Ovary (tissue), 9 donors: Measurements from ENCODE around the gene DHRS3. TPM values are rescaled to one million over a fixed set of nuclear protein-coding genes. Genes with fewer than 3 reads are reported as not detected.

Source experiments
- DNase-seq, 5 donors: peaks; one replicate each; pipeline ENCODE4 v3.0.0-alpha.2; 2019 to 2020
- H3K27ac ChIP-seq, 2 donors: fragments of 200-600 bp; one replicate each; pipeline versions ENCODE4 v1.5.1 to v1.8.0; 2019 to 2022
- H3K27me3 ChIP-seq: fragments of 200-600 bp; one replicate; pipeline ENCODE4 v1.8.0; 2022
- H3K36me3 ChIP-seq: fragments of 200-600 bp; sonication (generic); one replicate; pipeline ENCODE4 v1.5.1; 2019
- H3K4me1 ChIP-seq: one replicate; pipeline ENCODE4 v1.8.1; 2013; ENCODE audit warnings: mild to moderate bottlenecking, moderate library complexity; ENCODE audit not compliant: insufficient read depth
- H3K4me3 ChIP-seq: fragments of 200-600 bp; sonication (generic); one replicate; pipeline ENCODE4 v1.5.1; 2017
- H3K9me3 ChIP-seq, 2 donors: fragments of 200-600 bp in 1 of 2; sonication (generic) in 1 of 2; one replicate each; pipeline versions ENCODE4 v1.5.1 to v1.8.1; 2013 to 2019; ENCODE audit warnings: mild to moderate bottlenecking in 1 of 2, moderate library complexity in 1 of 2
- EP300 ChIP-seq: sonication (generic); formaldehyde crosslinking; IDR thresholded peaks from one replicate; pipeline ENCODE4 v1.6.1; 2017; ENCODE audit warnings: antibody characterized with exemption
- POLR2A ChIP-seq: fragments of 450-650 bp; IDR thresholded peaks from one replicate; pipeline ENCODE4 v1.6.1; 2017; ENCODE audit warnings: antibody characterized with exemption, mild to moderate bottlenecking, moderate library complexity
- WGBS, 3 donors: extraction: QIAGEN DNeasy Blood & Tissue Kit in 1 of 3; methylation state at CpG; one replicate each; pipeline versions ENCODE4 v1.1.5 to v1.1.7; 2013 to 2017; 5-methylcytosine and 5-hydroxymethylcytosine counted together
- intact Hi-C, 4 donors: fragments of 100-400 bp; cut with DNase I; formaldehyde crosslinking; loops; one replicate each; pipeline versions ENCODE4 v1.11.0 to v1.15.1; 2022 to 2023
- polyA plus RNA-seq, 2 donors: library from polyadenylated mRNA; stranded (reverse); fragments of 200-250 nt in 1 of 2; fragments of 350-450 nt in 1 of 2; fragmentation: Illumina TruSeq in 1 of 2; extraction: RNeasy Lipid Tissue Mini Kit (QIAGEN cat#74804) in 1 of 2; gene quantifications; one replicate each; pipeline ENCODE4 v1.2.3, GENCODE V29; 2013 to 2014
- total RNA-seq, 7 donors: library from RNA; depleted of rRNA in 2 of 7; stranded (reverse); fragments of >200 nt in 2 of 7; fragmentation: NEBNext Ultra II Directional in 3 of 7; extraction: Animal tissue kit (Norgen Biotek cat#: 25700) in 3 of 7; gene quantifications; one replicate each; pipeline versions ENCODE4 v1.1.0 to v1.2.4, GENCODE V29; 2016 to 2023
- TF ChIP-seq, protein P1 (sequence below), 3 donors: fragments of 450-650 bp in 2 of 3; fragments of 200-600 bp in 1 of 3; IDR thresholded peaks; one replicate each; pipeline versions ENCODE4 v1.5.1 to v1.8.0; 2016 to 2022; ENCODE audit warnings: antibody characterized with exemption in 3 of 3, mild to moderate bottlenecking in 1 of 3
- donor health status: DM: no; HTN: no; CAD: no; lungs with moderate emphysema.
- donor health status: DM: no; HTN: no; CAD: no.
- donor health status: Bipolar disorder and iron deficiency.
- donor health status: DM: yes; HTN: yes; CAD: no.
- donor health status: DM: no; HTN: no; CAD: no.
- donor health status: DM: yes; HTN: yes; CAD: no.

Gene DHRS3
- total and polyA plus RNA-seq, 9 donors = 25.8 to 92.3 (median 48.3) TPM

DNA sequence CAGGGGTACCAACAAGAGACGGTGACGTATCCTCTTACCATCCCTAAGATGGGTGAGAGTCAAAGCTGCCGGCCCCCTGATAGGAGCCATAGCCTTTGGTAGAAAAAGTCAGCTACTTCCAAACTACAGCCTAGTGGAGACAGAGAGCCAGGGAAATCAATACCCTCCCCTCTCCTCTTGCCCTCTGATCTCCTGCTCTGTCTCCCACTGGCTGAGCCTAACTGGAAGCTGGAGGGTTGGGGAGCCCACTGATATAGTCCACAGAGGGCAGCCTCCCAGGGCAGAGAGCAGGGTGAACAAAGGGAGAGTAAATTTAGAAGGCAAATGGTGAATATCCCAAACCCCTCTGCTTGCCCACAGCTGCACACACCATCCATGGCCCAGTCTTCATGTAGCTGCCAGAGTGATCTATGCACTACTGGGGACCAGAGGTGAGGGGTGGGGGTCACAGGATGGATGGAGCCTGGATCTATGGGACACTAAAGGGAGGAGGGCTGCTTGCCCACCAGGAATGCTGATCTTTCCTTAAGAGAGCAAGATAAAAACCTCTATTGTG, 80.0 kb downstream of the DHRS3 start:
- TF ChIP-seq, protein P1, sequence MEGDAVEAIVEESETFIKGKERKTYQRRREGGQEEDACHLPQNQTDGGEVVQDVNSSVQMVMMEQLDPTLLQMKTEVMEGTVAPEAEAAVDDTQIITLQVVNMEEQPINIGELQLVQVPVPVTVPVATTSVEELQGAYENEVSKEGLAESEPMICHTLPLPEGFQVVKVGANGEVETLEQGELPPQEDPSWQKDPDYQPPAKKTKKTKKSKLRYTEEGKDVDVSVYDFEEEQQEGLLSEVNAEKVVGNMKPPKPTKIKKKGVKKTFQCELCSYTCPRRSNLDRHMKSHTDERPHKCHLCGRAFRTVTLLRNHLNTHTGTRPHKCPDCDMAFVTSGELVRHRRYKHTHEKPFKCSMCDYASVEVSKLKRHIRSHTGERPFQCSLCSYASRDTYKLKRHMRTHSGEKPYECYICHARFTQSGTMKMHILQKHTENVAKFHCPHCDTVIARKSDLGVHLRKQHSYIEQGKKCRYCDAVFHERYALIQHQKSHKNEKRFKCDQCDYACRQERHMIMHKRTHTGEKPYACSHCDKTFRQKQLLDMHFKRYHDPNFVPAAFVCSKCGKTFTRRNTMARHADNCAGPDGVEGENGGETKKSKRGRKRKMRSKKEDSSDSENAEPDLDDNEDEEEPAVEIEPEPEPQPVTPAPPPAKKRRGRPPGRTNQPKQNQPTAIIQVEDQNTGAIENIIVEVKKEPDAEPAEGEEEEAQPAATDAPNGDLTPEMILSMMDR (IDR thresholded peaks at IDR 0.05) = no peak
- TF ChIP-seq EP300 (no peak), POLR2A (no peak)
- Histone ChIP-seq H3K27ac (no peak overlapping the region), H3K27me3 (no peaks in the 10 kb centered on the region), H3K4me3 (no peak overlapping the region), H3K36me3 (no peaks in the 10 kb centered on the region), H3K4me1 (peaks cover 19% of the 10 kb centered on the region), H3K9me3 (no peaks in the 10 kb centered on the region)
- no peak for DNase-seq
- 94 to 95% (median 94%) methylated on average over 3 of the region's 3 CpGs for WGBS, 3 donors
- intact Hi-C loops = no loop called here

DNA sequence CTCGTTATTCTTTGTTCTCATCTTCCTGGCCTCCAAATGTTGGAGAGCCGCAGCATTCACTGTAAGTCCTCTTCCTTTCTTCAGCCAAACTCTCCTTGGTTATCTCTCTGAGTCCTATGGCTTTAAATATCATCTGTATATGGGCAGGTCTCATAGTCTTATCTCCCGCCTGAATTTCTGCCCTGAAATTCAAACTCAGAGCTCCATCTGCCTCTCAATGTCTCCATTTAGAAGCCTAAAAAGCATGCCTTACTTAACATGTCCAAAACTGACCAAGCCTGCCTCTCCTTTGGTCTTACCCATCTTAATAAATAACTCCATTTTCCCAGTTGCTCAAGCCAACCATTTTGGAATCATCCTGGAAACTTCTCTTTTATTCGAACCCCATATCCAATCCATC, 80.7 kb downstream of the DHRS3 start:
- Histone ChIP-seq H3K36me3 (no peaks in the 10 kb centered on the region), H3K4me1 (peaks cover 19% of the 10 kb centered on the region), H3K27ac (no peak overlapping the region), H3K9me3 (no peaks in the 10 kb centered on the region), H3K4me3 (no peak overlapping the region), H3K27me3 (no peaks in the 10 kb centered on the region)
- 93 to 96% (median 94%) methylated on average over 4 of the region's 4 CpGs for WGBS, 3 donors
- DNase-seq = no peak
- intact Hi-C loops = no loop called here
- TF ChIP-seq POLR2A = no peak
- TF ChIP-seq EP300 = no peak
- TF ChIP-seq, protein P1 (IDR thresholded peaks at IDR 0.05) = no peak

DNA sequence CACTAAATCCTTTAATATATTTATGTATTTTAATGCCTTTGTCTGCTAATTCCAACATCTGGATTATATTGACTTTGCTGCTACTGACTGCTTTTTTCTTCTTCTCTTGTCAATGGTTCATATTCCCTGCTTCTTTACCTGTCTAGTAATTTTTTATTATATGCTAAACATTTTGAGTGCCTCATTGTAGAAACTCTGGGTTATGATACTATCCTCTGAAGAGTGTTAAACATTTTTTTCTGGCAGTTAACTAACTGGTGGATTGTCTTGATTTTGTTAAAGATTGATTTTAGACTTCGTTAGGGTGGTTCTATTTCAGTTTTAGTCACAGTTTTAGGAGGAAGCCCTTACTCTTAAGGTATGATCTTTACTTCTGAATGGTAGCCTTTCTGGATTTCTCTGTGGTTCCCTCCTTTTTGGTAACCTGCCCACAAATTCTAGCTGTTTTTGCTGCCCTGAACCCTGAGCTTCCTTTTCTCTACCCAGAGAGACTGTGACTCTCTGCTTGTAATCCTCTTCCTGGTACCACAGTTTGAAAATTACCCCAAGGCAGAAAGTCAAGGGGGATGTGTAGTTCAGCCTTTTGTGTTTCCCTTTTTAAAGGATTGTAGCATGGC, 81.9 kb downstream of the DHRS3 start:
- peaks cover 14% of the 10 kb centered on the region for H3K4me1 ChIP-seq
- H3K4me3 ChIP-seq = no peak overlapping the region
- no peaks in the 10 kb centered on the region for H3K27me3 ChIP-seq
- WGBS, 3 donors = 91 to 94% (median 93%) methylated on average over 1 of the region's 1 CpG
- H3K27ac ChIP-seq = no peak overlapping the region
- H3K36me3 ChIP-seq = no peaks in the 10 kb centered on the region
- TF ChIP-seq EP300 (no peak), POLR2A (no peak)
- TF ChIP-seq, protein P1 (IDR thresholded peaks at IDR 0.05) = no peak
- intact Hi-C loops = no loop called here
- no peak for DNase-seq
- no peaks in the 10 kb centered on the region for H3K9me3 ChIP-seq

DNA sequence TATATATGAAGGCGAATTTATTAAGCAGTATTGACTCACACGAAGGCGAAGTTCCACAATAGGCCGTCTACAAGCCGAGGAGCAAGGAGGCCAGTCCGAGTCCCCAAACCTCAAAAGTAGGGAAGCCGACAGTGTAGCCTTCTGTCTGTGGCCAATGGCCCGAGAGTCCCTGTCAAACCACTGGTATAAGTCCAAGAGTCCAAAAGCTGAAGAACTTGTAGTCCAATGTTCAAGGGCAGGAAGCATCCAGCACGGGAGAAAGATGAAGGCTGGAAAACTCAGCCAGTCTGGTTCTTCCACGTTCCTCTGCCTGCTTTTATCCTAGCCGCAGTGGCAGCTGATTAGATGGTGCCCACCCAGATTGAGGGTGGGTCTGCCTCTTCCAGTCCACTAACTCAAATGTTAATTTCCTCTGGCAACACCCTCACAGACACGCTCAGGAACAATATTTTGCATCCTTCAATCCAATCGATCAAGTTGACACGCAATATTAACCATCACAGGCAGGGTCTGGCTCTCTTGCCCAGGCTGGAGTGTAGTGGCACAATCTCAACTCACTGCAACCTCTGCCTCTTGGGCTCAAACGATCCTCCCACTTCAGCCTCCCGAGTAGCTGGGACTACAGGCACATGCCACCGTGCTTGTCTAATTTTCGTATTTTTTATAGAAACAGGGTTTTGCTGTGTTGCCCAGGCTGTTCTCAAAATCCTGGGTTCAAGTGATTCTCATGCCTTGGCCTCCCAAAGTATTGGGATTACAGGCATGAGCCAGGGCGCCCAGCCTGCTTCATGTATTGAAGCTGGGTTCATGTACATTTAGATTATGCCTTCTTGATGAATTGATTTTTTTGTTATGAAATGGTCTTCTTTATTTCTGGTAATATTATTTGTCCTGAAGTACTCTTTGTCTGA, 85.3 kb downstream of the DHRS3 start:
- no peaks in the 10 kb centered on the region for H3K36me3 ChIP-seq
- TF ChIP-seq, protein P1 (IDR thresholded peaks at IDR 0.05) = no peak
- TF ChIP-seq POLR2A = no peak
- no peak for TF ChIP-seq EP300
- no peak overlapping the region for H3K27ac ChIP-seq
- 91 to 95% (median 93%) methylated on average over 19 of the region's 19 CpGs for WGBS, 3 donors
- no peak overlapping the region for H3K4me3 ChIP-seq
- intact Hi-C loops = no loop called here
- no peaks in the 10 kb centered on the region for H3K27me3 ChIP-seq
- H3K9me3 ChIP-seq = no peaks in the 10 kb centered on the region
- DNase-seq = no peak
- H3K4me1 ChIP-seq = peaks cover 7% of the 10 kb centered on the region
